K562 (cell line): ENCODE data around the gene EVI5. TPM values are rescaled to one million over a fixed set of nuclear protein-coding genes. Genes with fewer than 3 reads are reported as not detected.

Experiments used
- ATAC-seq: fragments of 200-7000 bp; cut with Tn5 transposase; 3 replicates; pipeline ENCODE4 v1.9.1; 2020; ENCODE audit warnings: moderate library complexity
- BruUV-seq: library from RNA; stranded (reverse); fragments of 400-500 nt; replicated peaks from 2 replicates; lab custom pipeline; 2021; lab: Mats Ljungman, UMichigan
- CTCF ChIA-PET: fragments of 300-600 bp; formaldehyde crosslinking; extraction: SDS; loops from one replicate; lab custom pipeline; 2021; ENCODE audit warnings: low intra/inter-chr PET ratio; lab: Yijun Ruan, JAX
- POLR2A ChIA-PET: fragments of 300-600, 350-650 bp; sonication (Branson Sonifier 250); formaldehyde crosslinking; extraction: SDS; loops from one replicate; lab custom pipeline; 2021; ENCODE audit warnings: antibody characterized with exemption, inconsistent platforms; lab: Yijun Ruan, JAX
- DNase-seq, 4 experiments: peaks; one replicate each; pipeline versions ENCODE4 v3.0.0 to v3.0.0-alpha.2; 2011 to 2018; ENCODE audit warnings: low spot score in 3 of 4, mixed read lengths in 3 of 4; ENCODE audit errors: extremely low read depth in 1 of 4
- FAIRE-seq: peaks from 2 replicates; lab custom pipeline; 2011; peaks lifted over from hg19 to GRCh38; lab: Jason Lieb, UNC
- H2AFZ ChIP-seq: 2 replicates; pipeline ENCODE4 v1.6.0; 2011; ENCODE audit warnings: low read depth, low read length, control low read depth, inconsistent platforms
- H3K27ac ChIP-seq: fragments of 200-600 bp; 3 replicates; pipeline ENCODE4 v1.8.0; 2011; ENCODE audit warnings: low read depth, mild to moderate bottlenecking, control low read depth, inconsistent platforms, low read length, moderate library complexity, mixed read lengths; ENCODE audit errors: extremely low read depth
- H3K27me3 ChIP-seq, 2 experiments: fragments of 300-600 bp in 1 of 2; 2 replicates in 1 of 2; 3 replicates in 1 of 2; pipeline versions ENCODE4 v1.6.0 to v1.8.0; 2011; ENCODE audit warnings: inconsistent platforms in 2 of 2, low read length in 2 of 2, mild to moderate bottlenecking in 1 of 2, mixed read lengths in 1 of 2, moderate library complexity in 1 of 2; ENCODE audit not compliant: control insufficient read depth in 2 of 2, insufficient read depth in 2 of 2
- H3K36me3 ChIP-seq: fragments of 300-600 bp; 3 replicates; pipeline ENCODE4 v1.8.0; 2011; ENCODE audit warnings: mild to moderate bottlenecking, low read length, inconsistent platforms; ENCODE audit not compliant: control insufficient read depth, insufficient read depth
- H3K4me1 ChIP-seq, 2 experiments: fragments of 200-600 bp in 1 of 2; replicated peaks in 1 of 2; 2 replicates in 1 of 2; 3 replicates in 1 of 2; pipeline versions ENCODE4 v1.5.1 to v1.8.0; 2011; ENCODE audit warnings: inconsistent platforms in 2 of 2, low read length in 2 of 2, mild to moderate bottlenecking in 1 of 2, mixed read lengths in 1 of 2, moderate library complexity in 1 of 2; ENCODE audit not compliant: control insufficient read depth in 2 of 2, insufficient read depth in 2 of 2
- H3K4me2 ChIP-seq: 2 replicates; pipeline ENCODE4 v1.6.1; 2011; ENCODE audit warnings: low read length, control low read depth, inconsistent platforms, mixed read lengths; ENCODE audit not compliant: insufficient read depth
- H3K4me3 ChIP-seq: fragments of 200-600 bp; sonication (generic), shearing (Covaris generic); 2 replicates; pipeline ENCODE4 v1.5.1; 2016; ENCODE audit warnings: control low read depth, inconsistent platforms
- H3K79me2 ChIP-seq: fragments of 200-600 bp; 3 replicates; pipeline ENCODE4 v1.8.0; 2011; ENCODE audit warnings: low read length, inconsistent platforms; ENCODE audit not compliant: control insufficient read depth, insufficient read depth
- H3K9ac ChIP-seq, 2 experiments: 2 replicates each; pipeline versions ENCODE4 v1.6.0 to v1.6.1; 2011; ENCODE audit warnings: low read depth in 2 of 2, low read length in 2 of 2, control low read depth in 1 of 2, inconsistent platforms in 1 of 2, mild to moderate bottlenecking in 1 of 2, mixed read lengths in 1 of 2; ENCODE audit not compliant: insufficient read depth in 1 of 2
- H3K9me1 ChIP-seq: one replicate; pipeline ENCODE4 v1.6.0; 2011; ENCODE audit warnings: inconsistent platforms, mild to moderate bottlenecking, low read length, moderate library complexity; ENCODE audit not compliant: control insufficient read depth, insufficient read depth
- H3K9me3 ChIP-seq: replicated peaks from 2 replicates; pipeline ENCODE4 v1.5.1; 2011; ENCODE audit warnings: low read depth, low read length, inconsistent platforms; ENCODE audit not compliant: control insufficient read depth, insufficient read depth
- H4K20me1 ChIP-seq: replicated peaks from 2 replicates; pipeline ENCODE4 v1.6.1; 2011; ENCODE audit warnings: low read length, inconsistent platforms, mixed read lengths; ENCODE audit not compliant: control insufficient read depth, insufficient read depth
- ZNF316 ChIP-seq: fragments of 450-650 bp; IDR thresholded peaks from 2 replicates; pipeline ENCODE4 v1.6.1; 2016
- WGBS: fragments of 100-300 bp; shearing (Covaris generic); methylation state at CpG from one replicate; pipeline ENCODE4 v1.1.6; 2016; ENCODE audit warnings: low coverage, mixed read lengths; ENCODE audit not compliant: insufficient coverage; ENCODE audit errors: missing lambda C conversion rate; 5-methylcytosine and 5-hydroxymethylcytosine counted together
- in situ Hi-C: fragments of 300-500 bp; cut with MboI; formaldehyde crosslinking; loops from 4 replicates; pipeline ENCODE4 v1.15.0; 2018; ENCODE audit warnings: inconsistent platforms, mixed read lengths
- intact Hi-C: fragments of 100-400 bp; cut with micrococcal nuclease; formaldehyde crosslinking; loops from 2 replicates; pipeline ENCODE4 v1.14.2; 2022
- polyA plus RNA-seq, 8 experiments: library from polyadenylated mRNA; depleted of rRNA in 4 of 8; stranded (reverse) in 5 of 8; unstranded in 3 of 8; fragments of >200 nt; fragmentation: Nextera tagmentation in 2 of 8; fragmentation: Illumina TruSeq in 1 of 8; extraction: Ambion mirVana in 2 of 8; extraction: Trizol in 1 of 8; gene quantifications; 2 replicates each; pipeline versions ENCODE4 v1.2.1 to v1.2.3, GENCODE V29; 2011 to 2014; ENCODE audit warnings: inconsistent platforms in 1 of 8, missing spikeins in 1 of 8
- total RNA-seq, 7 experiments: library from RNA; depleted of rRNA in 6 of 7; stranded (reverse); fragments of >200 nt in 6 of 7; fragmentation: Illumina TruSeq in 2 of 7; extraction: Trizol in 2 of 7; gene quantifications; 2 replicates each; pipeline versions ENCODE4 v1.2.1 to v1.2.3, GENCODE V29; 2011 to 2021; ENCODE audit warnings: low replicate concordance in 1 of 7
- TF ChIP-seq, protein P1 (sequence below): fragments of 450-650 bp; IDR thresholded peaks from 2 replicates; pipeline ENCODE4 v1.6.1; 2018; ENCODE audit not compliant: partially characterized antibody
- TF ChIP-seq, protein P2 (sequence below): fragments of 250-450 bp; sonication (Bioruptor Pico); IDR thresholded peaks from 2 replicates; pipeline ENCODE4 v1.5.0; 2020; ENCODE audit warnings: mild to moderate bottlenecking
- TF ChIP-seq, protein P3 (sequence below): fragments of 200-400 bp; formaldehyde crosslinking; IDR thresholded peaks from 2 replicates; pipeline ENCODE4 v1.6.1; 2017; ENCODE audit warnings: mild to moderate bottlenecking, low read depth, low read length, moderate library complexity
- TF ChIP-seq, protein P4 (sequence below): fragments of 450-650 bp; IDR thresholded peaks from 2 replicates; pipeline ENCODE4 v1.7.1; 2018; ENCODE audit warnings: mild to moderate bottlenecking, low read depth; ENCODE audit not compliant: partially characterized antibody

EVI5 gene
- total and polyA plus RNA-seq, 9 of the 15 experiments (the other 6 are each of a cell fraction or from before 2014, with no cell fraction given), result 1.7 to 50.1 (median 13.7) TPM

DNA sequence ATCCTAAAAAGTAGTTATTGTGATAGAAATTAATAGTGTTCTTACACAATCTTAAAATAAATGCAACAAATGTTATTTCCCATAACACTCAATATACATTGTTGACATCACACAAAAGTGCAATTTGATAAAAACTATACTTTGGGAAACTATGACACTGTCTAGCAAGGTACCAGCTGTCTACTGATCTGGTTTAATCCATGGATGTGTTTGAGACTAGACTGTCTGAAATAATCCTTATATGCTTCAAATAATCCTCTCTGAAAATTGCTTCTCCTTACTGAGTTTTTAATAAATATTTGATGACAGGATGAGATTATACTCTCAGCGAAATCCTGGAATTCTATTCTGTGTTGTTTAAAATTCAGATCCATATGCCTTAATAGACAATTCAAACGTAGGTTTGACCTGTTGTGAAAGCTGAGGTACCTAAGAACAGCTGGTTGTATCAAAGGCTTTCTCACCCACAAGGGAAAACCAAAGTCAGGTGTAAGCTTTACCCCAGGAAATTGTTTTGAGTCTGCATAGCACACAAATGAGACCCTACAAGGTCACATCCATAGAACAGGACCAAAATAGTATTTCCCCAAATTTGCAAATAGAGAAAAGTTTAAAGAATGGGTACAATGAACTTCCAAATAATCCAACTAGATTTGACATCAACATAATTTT, 289.4 kb downstream of the EVI5 start (continued):
- TF ChIP-seq, protein P1, sequence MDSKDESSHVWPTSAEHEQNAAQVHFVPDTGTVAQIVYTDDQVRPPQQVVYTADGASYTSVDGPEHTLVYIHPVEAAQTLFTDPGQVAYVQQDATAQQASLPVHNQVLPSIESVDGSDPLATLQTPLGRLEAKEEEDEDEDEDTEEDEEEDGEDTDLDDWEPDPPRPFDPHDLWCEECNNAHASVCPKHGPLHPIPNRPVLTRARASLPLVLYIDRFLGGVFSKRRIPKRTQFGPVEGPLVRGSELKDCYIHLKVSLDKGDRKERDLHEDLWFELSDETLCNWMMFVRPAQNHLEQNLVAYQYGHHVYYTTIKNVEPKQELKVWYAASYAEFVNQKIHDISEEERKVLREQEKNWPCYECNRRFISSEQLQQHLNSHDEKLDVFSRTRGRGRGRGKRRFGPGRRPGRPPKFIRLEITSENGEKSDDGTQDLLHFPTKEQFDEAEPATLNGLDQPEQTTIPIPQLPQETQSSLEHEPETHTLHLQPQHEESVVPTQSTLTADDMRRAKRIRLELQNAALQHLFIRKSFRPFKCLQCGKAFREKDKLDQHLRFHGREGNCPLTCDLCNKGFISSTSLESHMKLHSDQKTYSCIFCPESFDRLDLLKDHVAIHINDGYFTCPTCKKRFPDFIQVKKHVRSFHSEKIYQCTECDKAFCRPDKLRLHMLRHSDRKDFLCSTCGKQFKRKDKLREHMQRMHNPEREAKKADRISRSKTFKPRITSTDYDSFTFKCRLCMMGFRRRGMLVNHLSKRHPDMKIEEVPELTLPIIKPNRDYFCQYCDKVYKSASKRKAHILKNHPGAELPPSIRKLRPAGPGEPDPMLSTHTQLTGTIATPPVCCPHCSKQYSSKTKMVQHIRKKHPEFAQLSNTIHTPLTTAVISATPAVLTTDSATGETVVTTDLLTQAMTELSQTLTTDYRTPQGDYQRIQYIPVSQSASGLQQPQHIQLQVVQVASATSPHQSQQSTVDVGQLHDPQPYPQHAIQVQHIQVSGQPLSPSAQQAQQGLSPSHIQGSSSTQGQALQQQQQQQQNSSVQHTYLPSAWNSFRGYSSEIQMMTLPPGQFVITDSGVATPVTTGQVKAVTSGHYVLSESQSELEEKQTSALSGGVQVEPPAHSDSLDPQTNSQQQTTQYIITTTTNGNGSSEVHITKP, result no peak
- TF ChIP-seq, protein P2, sequence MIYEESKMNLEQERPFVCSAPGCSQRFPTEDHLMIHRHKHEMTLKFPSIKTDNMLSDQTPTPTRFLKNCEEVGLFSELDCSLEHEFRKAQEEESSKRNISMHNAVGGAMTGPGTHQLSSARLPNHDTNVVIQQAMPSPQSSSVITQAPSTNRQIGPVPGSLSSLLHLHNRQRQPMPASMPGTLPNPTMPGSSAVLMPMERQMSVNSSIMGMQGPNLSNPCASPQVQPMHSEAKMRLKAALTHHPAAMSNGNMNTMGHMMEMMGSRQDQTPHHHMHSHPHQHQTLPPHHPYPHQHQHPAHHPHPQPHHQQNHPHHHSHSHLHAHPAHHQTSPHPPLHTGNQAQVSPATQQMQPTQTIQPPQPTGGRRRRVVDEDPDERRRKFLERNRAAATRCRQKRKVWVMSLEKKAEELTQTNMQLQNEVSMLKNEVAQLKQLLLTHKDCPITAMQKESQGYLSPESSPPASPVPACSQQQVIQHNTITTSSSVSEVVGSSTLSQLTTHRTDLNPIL (CRISPR knock-in tag), result no peak

DNA sequence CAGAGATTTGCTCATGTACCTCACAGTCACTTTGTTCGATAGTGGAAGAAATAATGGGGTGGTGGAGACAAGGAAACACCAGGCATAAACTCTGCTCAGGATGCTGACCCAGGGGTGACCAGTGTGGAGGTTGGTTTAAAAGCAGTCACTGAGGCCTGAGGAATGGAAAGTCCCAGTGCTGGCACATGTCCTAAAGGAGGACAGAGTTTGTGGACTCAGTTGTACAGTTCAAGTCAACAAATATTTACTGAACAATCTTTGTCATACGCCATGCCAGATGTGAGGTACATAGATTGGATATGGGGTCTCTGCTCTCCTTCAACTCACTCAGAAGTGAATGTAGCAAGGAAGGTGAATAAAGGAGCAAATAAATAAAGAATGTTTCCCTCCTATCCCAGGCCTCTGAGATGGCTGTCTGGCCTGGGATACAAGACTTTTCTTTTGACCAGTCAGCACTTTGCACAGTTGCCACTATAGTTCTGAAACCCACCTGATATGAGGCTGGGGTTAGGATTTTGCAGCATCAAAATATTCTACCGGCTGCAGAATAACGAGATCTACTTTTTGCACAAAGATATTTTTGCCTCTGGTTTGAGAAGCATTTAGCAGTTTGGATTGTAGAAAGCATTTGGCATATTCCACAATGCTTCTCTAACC, 290.3 kb downstream of the EVI5 start:
- Histone ChIP-seq H3K9me3 (no peaks in the 10 kb centered on the region), H3K27ac (no peak overlapping the region), H3K27me3 (no peaks in the 10 kb centered on the region; a peak in 1 of 5 replicates), H3K36me3 (no peaks in the 10 kb centered on the region), H4K20me1 (no peaks in the 10 kb centered on the region), H3K4me1 (no peaks in the 10 kb centered on the region), H3K4me2 (no peak overlapping the region), H3K4me3 (no peak overlapping the region), H3K9ac (no peak overlapping the region), H2AFZ (no peak overlapping the region), H3K79me2 (no peaks in the 10 kb centered on the region), H3K9me1 (no peaks in the 10 kb centered on the region)
- in situ Hi-C loops, result no loop called here
- DNase-seq (no peak), ATAC-seq (no peak), FAIRE-seq (no peak)
- no TSS peak for BruUV-seq
- intact Hi-C loops, result no loop called here
- CTCF ChIA-PET, result no interaction called here
- WGBS, result 16% methylated on average over 4 of the region's 4 CpGs
- POLR2A ChIA-PET, result no interaction called here
- TF ChIP-seq, protein P3, sequence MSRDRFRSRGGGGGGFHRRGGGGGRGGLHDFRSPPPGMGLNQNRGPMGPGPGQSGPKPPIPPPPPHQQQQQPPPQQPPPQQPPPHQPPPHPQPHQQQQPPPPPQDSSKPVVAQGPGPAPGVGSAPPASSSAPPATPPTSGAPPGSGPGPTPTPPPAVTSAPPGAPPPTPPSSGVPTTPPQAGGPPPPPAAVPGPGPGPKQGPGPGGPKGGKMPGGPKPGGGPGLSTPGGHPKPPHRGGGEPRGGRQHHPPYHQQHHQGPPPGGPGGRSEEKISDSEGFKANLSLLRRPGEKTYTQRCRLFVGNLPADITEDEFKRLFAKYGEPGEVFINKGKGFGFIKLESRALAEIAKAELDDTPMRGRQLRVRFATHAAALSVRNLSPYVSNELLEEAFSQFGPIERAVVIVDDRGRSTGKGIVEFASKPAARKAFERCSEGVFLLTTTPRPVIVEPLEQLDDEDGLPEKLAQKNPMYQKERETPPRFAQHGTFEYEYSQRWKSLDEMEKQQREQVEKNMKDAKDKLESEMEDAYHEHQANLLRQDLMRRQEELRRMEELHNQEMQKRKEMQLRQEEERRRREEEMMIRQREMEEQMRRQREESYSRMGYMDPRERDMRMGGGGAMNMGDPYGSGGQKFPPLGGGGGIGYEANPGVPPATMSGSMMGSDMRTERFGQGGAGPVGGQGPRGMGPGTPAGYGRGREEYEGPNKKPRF, result no peak
- TF ChIP-seq, protein P4, sequence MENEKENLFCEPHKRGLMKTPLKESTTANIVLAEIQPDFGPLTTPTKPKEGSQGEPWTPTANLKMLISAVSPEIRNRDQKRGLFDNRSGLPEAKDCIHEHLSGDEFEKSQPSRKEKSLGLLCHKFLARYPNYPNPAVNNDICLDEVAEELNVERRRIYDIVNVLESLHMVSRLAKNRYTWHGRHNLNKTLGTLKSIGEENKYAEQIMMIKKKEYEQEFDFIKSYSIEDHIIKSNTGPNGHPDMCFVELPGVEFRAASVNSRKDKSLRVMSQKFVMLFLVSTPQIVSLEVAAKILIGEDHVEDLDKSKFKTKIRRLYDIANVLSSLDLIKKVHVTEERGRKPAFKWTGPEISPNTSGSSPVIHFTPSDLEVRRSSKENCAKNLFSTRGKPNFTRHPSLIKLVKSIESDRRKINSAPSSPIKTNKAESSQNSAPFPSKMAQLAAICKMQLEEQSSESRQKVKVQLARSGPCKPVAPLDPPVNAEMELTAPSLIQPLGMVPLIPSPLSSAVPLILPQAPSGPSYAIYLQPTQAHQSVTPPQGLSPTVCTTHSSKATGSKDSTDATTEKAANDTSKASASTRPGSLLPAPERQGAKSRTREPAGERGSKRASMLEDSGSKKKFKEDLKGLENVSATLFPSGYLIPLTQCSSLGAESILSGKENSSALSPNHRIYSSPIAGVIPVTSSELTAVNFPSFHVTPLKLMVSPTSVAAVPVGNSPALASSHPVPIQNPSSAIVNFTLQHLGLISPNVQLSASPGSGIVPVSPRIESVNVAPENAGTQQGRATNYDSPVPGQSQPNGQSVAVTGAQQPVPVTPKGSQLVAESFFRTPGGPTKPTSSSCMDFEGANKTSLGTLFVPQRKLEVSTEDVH, result no peak
- TF ChIP-seq ZNF316, result peak; percentile 83
